Measurements from ENCODE around the gene ICA1. TPM values are rescaled to one million over a fixed set of nuclear protein-coding genes. Genes with fewer than 3 reads are reported as not detected.
A peak's percentile ranks its signal among the peaks of the same experiment; 100 is the strongest.

Gene ICA1
- polyA plus RNA-seq, 1 donor from 2014 or later = 0.25 TPM

DNA sequence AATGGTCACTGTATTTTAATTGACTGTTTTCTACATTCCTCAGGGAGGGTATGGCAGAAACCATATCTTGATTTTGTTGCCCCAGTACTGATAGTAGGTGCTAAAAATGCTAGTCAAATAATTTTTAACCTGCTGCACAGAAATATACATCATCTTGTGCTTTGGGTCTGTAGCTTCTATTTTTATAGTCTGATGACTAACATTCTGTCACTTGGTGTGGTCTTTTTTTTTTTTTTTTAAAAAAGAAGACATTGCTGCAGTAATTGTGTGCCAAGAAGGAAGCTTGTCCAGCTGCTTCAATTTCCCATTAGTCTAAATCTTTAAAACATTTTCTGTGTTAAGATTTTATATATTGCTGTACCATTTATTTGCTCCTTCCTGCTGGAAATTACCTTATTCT, 83.6 kb downstream of the ICA1 start:
- Mint-ChIP-seq H3K9me3 (no peaks in the 10 kb centered on the region), H3K27me3 (no peaks in the 10 kb centered on the region), H3K4me1 (peaks cover 41 to 52% (median 43%) of the 10 kb centered on the region in 3 donors), H3K27ac (peak overlapping the region in 1 of 3 donors; percentile 84), H3K36me3 (peaks cover 3% of the 10 kb centered on the region), H3K4me3 (peak overlapping the region in 3 of 4 donors; percentile 5 to 73 (median 23))

DNA sequence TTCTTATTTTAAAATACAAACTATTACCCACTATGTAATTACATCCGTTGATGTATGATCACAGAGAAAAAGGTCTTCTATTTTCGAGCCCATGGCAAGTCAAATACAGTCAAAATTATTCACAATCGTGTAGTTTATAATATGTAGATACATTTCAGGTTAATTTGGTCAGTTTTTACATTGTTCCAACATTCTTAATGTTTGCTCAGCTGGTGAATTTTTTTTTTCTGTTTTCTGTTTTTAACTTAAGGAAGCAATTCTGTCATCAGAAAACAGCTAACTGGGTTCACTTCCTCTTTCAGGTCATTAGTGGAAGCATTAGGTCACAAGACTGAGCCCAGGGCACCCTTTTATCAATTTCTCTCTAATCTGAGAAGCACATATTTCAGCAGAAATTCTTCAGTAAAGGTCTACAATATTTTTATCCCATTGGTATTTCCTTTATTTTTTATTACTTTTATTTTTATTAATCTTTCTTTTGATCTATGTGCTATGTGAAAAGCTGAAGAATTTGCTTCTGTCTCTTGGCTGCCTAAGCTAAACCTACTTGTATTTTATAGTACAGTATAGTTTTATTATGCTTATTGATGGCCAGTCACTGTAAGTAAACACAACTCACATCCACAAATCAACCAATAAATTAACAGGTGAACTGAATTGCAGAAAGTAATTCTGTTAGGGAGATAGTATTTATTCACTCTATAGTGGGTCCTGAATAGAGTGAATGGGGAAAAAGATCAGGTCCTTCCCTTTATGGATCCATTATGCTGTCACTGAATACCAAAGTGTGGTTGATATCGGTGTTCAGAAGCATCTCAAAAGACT, 84.6 kb downstream of the ICA1 start:
- Mint-ChIP-seq H3K36me3 (peaks cover 3% of the 10 kb centered on the region), H3K27ac (peak overlapping the region; percentile 84 to 94 (median 91)), H3K27me3 (no peaks in the 10 kb centered on the region), H3K4me1 (peaks cover 41 to 52% (median 43%) of the 10 kb centered on the region in 3 donors), H3K4me3 (peak overlapping the region; percentile 65 to 92 (median 80)), H3K9me3 (no peaks in the 10 kb centered on the region)

DNA sequence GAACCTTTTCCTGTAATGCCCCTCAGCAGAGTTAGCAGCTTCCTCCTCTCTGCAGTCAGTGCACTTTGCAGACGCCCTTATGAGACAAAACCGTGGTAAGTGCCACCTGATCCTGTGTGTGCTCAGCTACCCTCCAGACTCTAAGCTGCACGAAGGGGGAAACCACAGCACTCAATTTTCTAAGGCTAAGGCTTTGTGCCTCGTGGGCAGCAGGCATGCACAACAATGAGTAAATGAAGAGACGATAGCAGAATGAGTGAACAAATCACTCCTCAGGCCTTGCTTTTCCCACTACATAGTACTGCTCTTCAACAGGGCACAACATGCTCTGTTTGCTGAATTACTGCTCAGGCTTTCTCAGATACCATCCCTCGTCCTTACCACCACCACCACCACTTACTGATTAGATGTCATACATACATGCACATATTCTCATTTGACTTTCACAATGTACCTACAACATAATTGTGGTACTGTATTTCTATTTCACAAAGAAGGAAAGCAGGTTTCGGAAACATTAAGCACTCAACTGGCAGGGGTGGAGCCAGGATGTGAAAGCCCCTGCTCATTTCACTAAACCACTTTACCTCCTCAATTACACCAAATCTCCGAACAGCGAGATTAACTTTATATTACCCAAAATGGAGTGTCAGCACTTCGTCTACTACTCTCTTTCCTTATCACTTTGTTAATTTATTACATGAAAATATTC, 85.4 kb downstream of the ICA1 start:
- H3K27ac Mint-ChIP-seq = peak overlapping the region; percentile 84 to 94 (median 91)
- peaks cover 3% of the 10 kb centered on the region for H3K36me3 Mint-ChIP-seq
- H3K9me3 Mint-ChIP-seq = no peaks in the 10 kb centered on the region
- H3K27me3 Mint-ChIP-seq = no peaks in the 10 kb centered on the region
- H3K4me1 Mint-ChIP-seq = peaks cover 41 to 52% (median 43%) of the 10 kb centered on the region in 3 donors
- peak overlapping the region; percentile 65 to 92 (median 80) for H3K4me3 Mint-ChIP-seq

DNA sequence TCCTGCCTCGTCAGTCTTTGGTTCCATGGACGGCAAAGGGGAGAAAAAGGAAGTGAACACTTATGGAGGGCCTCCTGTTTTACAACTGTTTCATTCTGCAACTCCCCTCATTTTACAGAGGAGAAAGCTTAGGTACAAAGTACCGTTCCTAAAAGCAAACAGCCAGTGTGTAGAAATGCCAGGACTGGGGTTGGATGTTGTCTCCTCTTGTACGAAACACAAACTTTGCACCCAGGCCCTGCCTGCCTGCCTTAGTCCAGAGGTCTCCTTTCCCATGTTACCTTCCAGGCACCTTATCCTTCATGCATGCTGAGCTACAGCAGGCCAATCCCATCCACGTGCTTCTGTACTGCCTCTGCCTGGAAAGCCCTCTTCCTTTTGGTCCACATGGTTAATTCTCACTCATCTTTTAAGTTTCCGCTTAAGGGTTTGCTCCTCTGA, 86.0 kb downstream of the ICA1 start:
- H3K27ac Mint-ChIP-seq = peak overlapping the region; percentile 84 to 94 (median 91)
- no peaks in the 10 kb centered on the region for H3K27me3 Mint-ChIP-seq
- H3K36me3 Mint-ChIP-seq = peaks cover 3% of the 10 kb centered on the region
- no peaks in the 10 kb centered on the region for H3K9me3 Mint-ChIP-seq
- peak overlapping the region; percentile 65 to 92 (median 80) for H3K4me3 Mint-ChIP-seq
- peaks cover 41 to 52% (median 43%) of the 10 kb centered on the region in 3 donors for H3K4me1 Mint-ChIP-seq

DNA sequence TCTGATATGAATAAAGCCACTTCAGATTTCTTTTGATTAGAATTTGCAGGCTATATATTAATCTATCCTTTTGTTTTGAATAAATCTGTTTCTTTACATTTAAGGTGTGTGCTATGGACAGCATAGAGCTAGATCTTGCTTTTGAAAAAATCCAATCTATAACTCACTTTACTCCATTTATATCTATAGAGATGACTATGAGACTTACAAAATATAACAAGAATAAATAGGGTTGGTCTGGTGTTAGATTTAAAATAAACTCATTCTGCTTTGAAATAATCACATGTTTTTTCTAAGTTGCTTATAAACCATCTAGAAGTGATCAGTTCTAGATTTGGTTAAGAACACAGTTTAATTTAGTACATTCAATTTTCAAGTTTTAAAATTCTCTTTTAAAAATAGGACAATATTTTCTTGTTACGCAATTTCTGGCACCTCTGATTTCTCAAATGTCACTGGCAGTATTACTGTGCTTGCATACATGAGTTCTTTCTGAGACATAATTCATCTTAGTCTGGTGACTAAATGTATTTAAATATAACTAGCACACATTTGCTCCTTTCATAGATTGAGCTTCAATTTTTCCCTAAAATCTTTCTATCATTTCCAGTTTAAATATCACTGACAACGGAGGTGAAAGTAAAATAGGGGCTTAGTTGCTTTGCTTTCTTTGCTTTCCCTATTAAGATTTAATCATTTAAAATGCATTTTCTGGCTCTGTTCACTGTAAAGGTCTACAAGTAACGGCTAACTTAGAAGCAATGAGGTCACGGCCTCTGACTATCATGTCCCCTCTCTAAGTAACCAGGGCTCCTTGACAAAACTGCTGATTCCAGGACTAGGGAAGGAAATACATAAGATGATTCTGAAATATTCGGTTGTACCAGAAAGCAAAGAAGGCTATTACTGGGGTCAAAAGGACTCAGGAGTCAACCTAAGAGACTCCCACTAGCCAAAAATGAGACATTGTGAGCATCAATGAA, 89.3 kb downstream of the ICA1 start:
- H3K27ac Mint-ChIP-seq = no peak overlapping the region
- H3K9me3 Mint-ChIP-seq = no peaks in the 10 kb centered on the region
- H3K4me3 Mint-ChIP-seq = no peak overlapping the region
- H3K27me3 Mint-ChIP-seq = no peaks in the 10 kb centered on the region
- H3K4me1 Mint-ChIP-seq = peaks cover 25 to 32% (median 27%) of the 10 kb centered on the region in 3 donors
- no peaks in the 10 kb centered on the region for H3K36me3 Mint-ChIP-seq

DNA sequence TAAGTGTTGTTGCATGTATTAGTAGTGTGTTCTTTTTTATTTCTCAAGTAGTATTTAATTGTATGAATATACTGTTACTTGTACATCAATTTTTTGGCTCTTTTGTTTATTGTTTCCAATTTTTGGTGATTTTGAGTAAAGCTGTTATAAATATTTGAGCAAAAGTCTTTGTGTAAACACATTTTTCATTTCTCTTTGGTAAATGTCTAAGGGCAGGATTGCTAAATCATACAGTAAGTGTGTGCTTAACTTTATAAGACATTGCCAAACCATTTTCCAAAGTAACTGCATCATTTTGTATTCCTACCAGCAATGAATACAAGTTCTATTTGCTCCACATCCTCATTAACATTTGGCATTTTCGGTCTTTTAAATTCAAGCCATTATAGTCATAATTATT, 92.8 kb downstream of the ICA1 start:
- Mint-ChIP-seq H3K27me3 (no peaks in the 10 kb centered on the region), H3K4me3 (no peak overlapping the region), H3K27ac (no peak overlapping the region), H3K9me3 (no peaks in the 10 kb centered on the region), H3K36me3 (no peaks in the 10 kb centered on the region), H3K4me1 (peaks cover 5 to 7% (median 7%) of the 10 kb centered on the region in 3 donors)

DNA sequence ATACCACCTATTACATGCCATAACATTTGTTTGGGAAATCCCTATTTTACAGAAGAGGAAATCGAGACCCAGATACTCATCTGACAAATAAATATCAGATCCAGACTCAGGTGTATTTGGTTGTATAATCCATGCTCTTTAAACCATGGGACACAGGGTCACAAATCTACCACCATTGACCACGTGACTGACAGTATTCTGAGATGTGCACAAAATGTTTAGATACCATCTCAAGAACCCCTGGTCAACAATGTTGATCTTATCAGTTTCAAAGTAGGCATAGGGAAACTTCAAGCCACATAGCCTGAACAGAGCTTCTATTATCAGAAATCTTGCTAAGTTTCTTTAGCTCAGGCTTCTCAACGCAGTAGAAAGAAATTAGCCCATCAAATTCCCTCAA, 93.6 kb downstream of the ICA1 start:
- Mint-ChIP-seq H3K4me3 (no peak overlapping the region), H3K27ac (no peak overlapping the region)

DNA sequence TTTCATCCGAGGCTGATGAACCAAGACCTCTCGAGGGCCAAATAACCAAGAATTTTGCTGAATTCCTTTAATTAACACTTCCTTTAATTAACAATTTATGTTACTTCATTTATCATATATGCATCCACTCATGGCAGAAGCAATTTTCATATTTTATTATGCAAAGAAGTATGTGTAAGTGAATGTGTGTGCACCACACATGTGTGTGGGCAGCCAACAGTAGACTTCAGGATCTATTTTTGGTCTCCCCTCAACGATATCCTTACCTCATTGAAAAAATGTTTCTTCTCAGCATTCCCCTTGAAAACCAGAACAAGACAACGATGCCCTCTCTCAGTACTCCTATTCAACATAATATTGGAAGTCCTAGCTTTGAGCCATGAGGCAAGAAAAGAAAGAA, 96.8 kb downstream of the ICA1 start:
- no peaks in the 10 kb centered on the region for H3K27me3 Mint-ChIP-seq
- H3K9me3 Mint-ChIP-seq = no peaks in the 10 kb centered on the region
- no peak overlapping the region for H3K4me3 Mint-ChIP-seq
- no peaks in the 10 kb centered on the region for H3K36me3 Mint-ChIP-seq
- H3K4me1 Mint-ChIP-seq = peaks cover 0 to 2% (median 2%) of the 10 kb centered on the region in 3 donors
- no peak overlapping the region for H3K27ac Mint-ChIP-seq

More for the DNA sequence above, 93.6 kb downstream of the ICA1 start:
- no peaks in the 10 kb centered on the region for H3K27me3 Mint-ChIP-seq
- H3K9me3 Mint-ChIP-seq = no peaks in the 10 kb centered on the region
- peaks cover 0 to 2% (median 2%) of the 10 kb centered on the region in 3 donors for H3K4me1 Mint-ChIP-seq
- no peaks in the 10 kb centered on the region for H3K36me3 Mint-ChIP-seq

DNA sequence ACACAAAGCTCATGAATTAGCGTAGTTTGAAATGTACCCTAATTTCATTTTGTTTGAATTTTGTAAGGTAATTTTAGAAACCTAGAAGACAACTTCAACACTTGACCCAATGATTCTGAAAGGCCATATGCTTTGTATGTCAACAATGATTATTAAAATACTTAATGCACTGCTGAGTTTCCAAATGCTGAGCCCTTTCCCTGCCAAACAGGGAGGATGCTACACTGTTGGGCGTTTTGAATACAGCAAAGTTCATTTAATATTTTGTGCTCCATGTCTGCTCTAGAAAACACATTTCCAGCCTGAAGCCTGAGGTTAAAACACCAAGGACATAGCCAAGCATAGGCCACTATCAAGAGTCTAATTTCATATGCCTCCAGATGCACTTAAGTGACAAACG, 99.8 kb downstream of the ICA1 start:
- Mint-ChIP-seq H3K36me3 (peaks cover 2% of the 10 kb centered on the region), H3K27ac (no peak overlapping the region), H3K4me1 (peaks cover 0 to 4% (median 2%) of the 10 kb centered on the region in 3 donors)

DNA sequence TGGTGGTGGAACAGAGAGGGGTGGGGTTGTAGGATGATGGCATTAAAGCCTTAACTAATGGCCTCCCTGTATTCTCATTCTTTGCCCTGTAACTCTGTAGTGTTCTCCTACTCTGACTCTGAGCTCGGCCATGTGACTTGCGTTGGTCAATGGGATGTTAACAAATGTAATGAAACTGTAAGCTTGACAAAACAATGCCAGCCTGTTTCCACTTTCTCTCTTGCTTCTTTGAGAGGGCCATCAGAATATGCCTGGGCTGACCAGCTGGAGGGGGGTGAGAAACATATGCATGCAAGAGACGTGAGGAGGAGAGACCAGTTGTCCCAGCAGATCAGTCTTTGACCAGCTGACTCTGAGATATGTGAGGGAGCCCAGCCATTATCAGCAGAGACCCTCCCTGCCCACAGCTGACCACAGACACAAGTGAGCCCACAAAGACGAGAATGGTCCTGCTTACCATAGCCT, 100.6 kb downstream of the ICA1 start:
- Mint-ChIP-seq H3K9me3 (no peaks in the 10 kb centered on the region), H3K4me1 (peaks cover 0 to 5% (median 2%) of the 10 kb centered on the region in 3 donors), H3K27me3 (no peaks in the 10 kb centered on the region), H3K36me3 (peaks cover 2% of the 10 kb centered on the region), H3K4me3 (no peak overlapping the region), H3K27ac (no peak overlapping the region)

More for the DNA sequence above, 99.8 kb downstream of the ICA1 start:
- Mint-ChIP-seq H3K4me3 (no peak overlapping the region), H3K9me3 (no peaks in the 10 kb centered on the region), H3K27me3 (no peaks in the 10 kb centered on the region)

DNA sequence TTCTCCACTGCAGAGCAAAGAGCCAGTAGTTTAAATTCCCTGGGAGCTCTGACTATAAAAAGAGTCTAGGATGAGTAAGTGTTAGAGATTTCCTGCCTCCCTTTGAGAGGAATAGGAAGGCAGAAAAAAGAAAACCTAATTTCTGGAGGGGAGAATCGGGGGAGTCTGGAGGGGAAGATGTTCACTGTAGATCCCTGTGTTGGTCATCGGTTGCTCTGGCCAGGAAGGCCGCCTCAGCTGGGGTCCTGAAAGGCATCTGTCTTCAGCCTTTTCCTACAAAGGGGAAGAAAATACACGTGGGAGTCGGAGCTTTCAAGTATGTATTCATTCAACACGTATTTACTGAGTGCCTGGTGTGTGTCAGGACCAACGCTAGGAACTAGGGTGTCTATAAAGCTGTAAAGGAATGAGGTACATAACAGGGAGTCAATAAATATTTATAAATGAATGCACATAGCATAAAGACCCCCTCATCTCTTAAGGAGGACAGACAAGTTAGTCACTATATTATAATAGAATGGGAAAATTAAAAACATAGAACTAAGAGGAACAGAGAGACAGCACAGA, 101.1 kb downstream of the ICA1 start:
- no peak overlapping the region for H3K27ac Mint-ChIP-seq
- peaks cover 0 to 5% (median 2%) of the 10 kb centered on the region in 3 donors for H3K4me1 Mint-ChIP-seq
- H3K36me3 Mint-ChIP-seq = peaks cover 2% of the 10 kb centered on the region
- H3K4me3 Mint-ChIP-seq = peak overlapping the region in 1 of 4 donors; percentile 63
- no peaks in the 10 kb centered on the region for H3K9me3 Mint-ChIP-seq
- no peaks in the 10 kb centered on the region for H3K27me3 Mint-ChIP-seq

DNA sequence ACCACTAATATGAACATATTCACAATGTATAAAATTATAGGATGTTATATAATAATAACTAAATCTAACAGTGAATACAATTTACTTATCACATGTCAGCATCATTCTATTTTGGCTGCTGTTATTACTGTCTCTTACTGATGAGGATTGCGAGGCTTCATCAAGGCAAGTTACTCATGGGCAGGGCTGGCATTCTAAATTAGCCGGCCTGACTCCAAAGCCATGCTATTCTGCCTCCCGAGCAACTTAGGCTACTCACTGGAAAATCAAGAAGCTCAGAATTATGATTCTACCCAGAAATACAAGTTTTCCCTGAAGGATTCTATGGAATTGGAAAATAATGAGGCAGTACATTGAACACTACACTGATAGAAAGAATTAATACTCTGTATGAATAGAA, 101.7 kb downstream of the ICA1 start:
- Mint-ChIP-seq H3K4me1 (peaks cover 0 to 4% (median under 1%) of the 10 kb centered on the region in 3 donors), H3K9me3 (no peaks in the 10 kb centered on the region), H3K4me3 (no peak overlapping the region), H3K27me3 (no peaks in the 10 kb centered on the region), H3K36me3 (peaks cover 2% of the 10 kb centered on the region), H3K27ac (no peak overlapping the region)

DNA sequence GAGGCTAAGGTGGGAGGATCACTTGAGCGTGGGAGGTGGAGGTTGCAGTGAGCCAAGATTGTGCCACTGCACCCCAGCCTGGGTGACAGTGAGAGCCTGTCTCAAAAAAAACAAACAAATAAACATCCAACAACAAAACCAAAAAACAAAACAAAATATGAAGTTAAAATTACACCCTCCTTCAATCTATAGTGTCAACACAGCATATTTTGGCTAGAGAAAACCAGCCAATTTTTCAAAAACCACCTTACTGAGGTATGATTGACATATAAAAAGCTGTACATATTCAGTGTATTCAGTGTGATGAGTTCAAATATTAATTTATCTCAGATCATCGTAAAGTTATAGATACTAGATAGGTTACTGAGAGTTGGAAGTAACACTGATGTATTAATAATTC, 102.4 kb downstream of the ICA1 start:
- Mint-ChIP-seq H3K9me3 (no peaks in the 10 kb centered on the region), H3K27ac (no peak overlapping the region), H3K4me1 (peaks cover 0 to 3% (median 0%) of the 10 kb centered on the region in 3 donors), H3K36me3 (peaks cover 2% of the 10 kb centered on the region), H3K4me3 (no peak overlapping the region), H3K27me3 (no peaks in the 10 kb centered on the region)

DNA sequence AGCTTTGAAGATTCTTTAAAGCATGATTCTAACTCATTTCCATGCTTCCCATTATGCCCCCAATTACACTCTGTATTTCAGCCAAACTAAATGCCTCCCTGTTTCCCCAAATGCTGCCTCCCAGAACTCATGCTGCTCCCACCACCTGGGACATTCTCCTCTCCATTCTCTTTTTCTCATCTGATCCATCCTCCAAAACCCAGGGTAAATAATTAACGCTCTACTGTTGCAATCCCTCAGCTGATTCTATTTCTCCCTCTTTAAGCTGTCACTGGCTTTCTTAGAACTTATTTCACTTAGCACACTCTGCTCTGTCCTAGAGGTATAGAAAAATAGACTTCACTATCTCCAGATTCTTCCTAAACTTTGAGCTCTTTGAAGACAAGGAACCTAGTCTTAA, 104.7 kb downstream of the ICA1 start:
- Mint-ChIP-seq H3K27ac (no peak overlapping the region), H3K27me3 (no peaks in the 10 kb centered on the region), H3K4me1 (peaks cover 0 to 3% (median 0%) of the 10 kb centered on the region in 3 donors)

More for the DNA sequence above, 104.7 kb downstream of the ICA1 start:
- H3K9me3 Mint-ChIP-seq = no peaks in the 10 kb centered on the region
- no peak overlapping the region for H3K4me3 Mint-ChIP-seq
- H3K36me3 Mint-ChIP-seq = peaks cover 4% of the 10 kb centered on the region
